PC-3 (cell line): Measurements from ENCODE around the gene MICOS13.

Source experiments
- CTCF ChIP-seq: fragments of 300-600 bp; sonication (generic); conservative IDR thresholded peaks from 2 replicates; pipeline ENCODE4 v1.5.1; 2017; ENCODE audit warnings: antibody characterized with exemption, low read depth, mild to moderate bottlenecking, low read length
- EZH2 ChIP-seq: fragments of 300-600 bp; sonication (generic); IDR thresholded peaks from one replicate; pipeline ENCODE4 v1.6.1; 2017; ENCODE audit warnings: antibody characterized with exemption, mild to moderate bottlenecking, low read length; ENCODE audit not compliant: unreplicated experiment
- EZH2phosphoT487 ChIP-seq: fragments of 300-600 bp; sonication (generic); IDR thresholded peaks from 2 replicates; pipeline ENCODE4 v1.6.1; 2018; ENCODE audit warnings: mild to moderate bottlenecking, antibody characterized with exemption, low read length, borderline replicate concordance

GRCh38 chr19:5642204-5642603, 38.1 kb downstream of the MICOS13 start:
- TF ChIP-seq EZH2phosphoT487 (no peak), CTCF (no peak), EZH2 (no peak)
